CD4-positive, alpha-beta T cell treated with Interleukin-4 for 4 hours (primary cell): ENCODE results near the gene PLK5.
A peak's percentile ranks its signal among the peaks of the same experiment; 100 is the strongest.

Experiments used
- DNase-seq: peaks from one replicate; pipeline ENCODE4 v3.0.0-alpha.2; 2020

The PLK5 gene

DNA sequence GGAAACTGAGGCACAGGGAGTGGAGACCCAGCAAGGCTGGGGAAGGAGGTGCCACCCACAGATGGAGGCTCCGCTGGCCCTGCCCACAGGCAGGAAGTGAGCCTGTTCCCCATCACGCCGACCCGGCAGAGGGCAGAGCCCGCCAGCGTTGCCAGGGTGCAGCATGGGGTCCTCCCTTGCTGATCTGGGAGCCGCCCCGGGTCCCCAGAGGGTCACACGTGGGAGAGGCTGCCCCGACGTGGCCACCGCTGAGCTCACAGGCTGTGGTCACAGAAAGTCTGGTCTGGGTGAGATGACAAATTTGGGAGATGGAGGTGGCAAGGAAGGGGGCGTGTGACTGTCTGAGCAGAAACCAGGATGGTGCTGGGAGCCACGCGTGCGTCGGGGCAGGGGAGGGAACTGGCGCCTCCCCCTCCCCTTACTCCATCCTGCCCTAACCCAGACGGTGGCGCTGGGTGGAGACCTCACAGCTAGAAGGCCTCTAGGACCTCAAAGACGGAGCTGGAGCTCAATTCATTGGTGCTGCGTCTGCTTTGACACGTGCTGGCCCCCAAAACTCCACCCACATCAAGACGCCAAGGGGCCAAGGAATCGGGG is 36.5 kb downstream of the PLK5 start:
- no peak for DNase-seq

DNA sequence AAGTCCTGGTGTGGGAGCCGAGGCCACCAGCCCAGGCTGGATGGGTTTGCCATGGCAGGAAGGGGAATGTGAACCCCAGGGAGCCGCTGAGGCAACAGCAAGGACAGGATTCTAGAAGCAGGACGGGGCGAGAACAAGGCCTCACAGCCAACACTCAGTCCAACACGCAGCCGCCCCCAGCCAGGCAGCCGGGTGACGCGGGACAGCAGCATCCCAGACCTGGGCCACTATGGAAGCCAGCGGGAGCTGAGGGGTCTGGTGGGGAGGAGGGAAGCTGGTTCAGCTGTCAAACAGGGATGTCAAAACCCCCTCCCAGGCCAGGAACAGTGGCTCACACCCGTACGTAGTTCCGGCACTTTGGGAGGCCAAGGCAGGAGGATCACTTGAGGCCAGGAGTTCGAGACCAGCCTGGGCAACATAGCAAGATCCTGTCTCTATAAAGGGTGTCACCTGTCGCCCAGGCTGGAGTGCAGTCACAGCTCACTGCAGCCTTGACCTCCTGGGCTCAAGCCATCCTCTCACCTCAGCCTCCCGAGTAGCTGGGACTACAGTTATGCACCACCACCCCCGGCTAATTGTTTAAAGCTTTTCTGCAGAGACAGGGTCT is 37.5 kb downstream of the PLK5 start:
- DNase-seq = no peak

DNA sequence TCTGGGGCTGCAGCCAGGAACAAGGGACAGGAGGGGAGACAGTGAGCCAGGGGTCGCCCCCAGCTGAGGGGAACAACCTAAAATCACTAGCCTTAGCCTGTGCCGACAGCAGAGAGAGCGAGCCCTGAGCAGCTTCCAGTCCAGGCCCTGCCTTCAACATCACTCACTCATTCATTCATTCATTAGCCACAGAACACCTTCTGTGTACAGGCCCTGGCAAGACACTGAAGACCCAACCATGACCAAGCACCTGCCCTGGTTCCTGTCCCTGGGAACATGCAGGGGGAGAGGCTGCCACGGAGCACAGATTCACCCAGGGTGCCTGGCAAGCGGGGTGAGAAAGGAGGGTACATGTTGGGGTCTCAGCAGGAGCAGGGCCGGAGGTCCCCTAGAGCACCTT is 39.4 kb downstream of the PLK5 start:
- DNase-seq = no peak

DNA sequence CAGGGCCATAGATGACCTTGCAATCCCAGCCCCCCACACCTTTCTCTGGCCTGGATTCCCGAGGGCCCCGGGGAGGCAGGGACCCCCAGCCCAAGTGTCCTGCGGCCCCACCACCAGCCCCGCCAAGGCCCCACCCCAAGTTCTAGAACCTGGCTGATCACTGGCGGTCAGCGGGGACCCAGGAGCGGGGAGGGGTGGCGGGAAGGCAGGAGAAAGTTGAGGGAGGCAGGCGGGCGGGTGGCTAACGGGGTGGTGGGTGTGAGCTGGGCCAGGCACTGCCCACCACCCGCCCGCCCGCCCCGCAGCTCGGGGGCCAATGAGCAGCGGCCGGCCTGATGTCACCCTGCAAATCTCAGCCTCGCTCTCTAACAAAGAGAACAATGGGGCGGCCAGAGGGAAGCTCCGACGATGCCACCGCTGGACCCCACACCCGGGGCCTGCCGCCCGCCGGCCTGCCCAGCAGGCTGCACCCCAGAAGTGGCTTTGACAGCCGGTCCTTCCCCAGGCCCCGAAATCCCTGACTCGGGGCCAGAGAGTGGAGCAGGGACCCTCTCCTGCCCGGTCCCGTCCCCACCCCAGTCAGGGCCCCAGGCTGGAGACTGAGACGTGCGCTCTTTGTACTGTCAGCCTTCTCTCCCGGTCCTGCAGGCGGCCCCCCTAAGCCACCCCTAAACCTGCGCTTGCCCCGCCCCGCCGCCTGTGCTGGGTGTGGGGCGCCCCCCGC is 42.7 kb downstream of the PLK5 start:
- DNase-seq = no peak

DNA sequence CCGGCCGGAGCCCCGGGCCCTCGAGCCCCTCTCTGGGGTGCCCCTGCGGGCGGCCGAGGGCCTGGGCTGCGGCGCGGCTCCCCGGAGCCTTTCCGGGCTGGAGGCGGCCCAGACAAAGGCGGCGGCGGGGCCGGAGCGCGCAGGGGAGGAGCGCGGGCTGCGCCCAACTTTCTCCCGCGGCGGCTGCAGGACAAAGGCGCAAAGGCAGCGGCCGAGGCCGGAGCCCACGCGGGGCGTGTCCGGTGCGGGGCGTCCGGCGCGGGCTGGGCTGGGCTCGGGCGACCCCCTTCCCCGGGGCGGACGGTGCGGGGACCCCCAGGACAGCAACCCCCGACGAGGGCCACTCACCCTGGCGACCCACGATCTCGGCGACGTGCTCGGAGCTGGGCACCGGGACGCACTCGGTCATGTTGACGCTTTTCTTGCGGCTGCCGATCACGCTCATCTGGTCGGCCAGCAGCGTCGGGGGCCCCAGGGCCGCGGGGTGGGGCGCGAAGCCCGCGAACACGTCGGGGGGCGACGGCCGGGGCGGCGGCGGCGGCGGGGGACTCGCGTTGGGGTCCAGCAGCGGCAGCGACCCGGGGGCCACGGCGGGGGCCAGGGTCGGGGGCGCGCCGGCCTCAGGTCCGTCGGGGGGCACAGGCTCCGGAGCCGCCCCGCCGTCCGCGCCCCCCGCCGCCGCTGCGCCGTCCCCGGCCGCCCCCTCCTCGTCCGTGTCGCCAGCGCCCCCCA is 43.4 kb downstream of the PLK5 start:
- no peak for DNase-seq

DNA sequence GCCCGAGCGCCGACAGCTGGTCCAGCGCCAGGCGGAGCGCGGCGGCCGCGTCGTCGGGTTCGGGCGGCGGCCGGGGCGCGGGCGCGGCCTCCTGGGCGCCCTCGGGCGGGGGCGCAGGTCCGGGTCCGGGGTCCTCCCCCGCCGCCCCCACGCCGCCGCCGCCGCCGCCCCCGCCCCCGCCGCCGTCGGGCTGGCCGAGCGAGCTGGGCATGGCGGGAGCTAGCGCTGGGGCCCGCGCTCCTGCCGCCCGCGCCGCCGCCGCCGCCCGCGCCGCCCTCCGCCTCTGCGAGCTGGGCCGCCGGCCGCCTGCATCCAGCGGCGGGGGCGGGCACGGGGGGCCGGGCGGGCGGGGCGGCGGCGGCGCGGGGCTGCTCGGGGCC is 44.0 kb downstream of the PLK5 start:
- no peak for DNase-seq

DNA sequence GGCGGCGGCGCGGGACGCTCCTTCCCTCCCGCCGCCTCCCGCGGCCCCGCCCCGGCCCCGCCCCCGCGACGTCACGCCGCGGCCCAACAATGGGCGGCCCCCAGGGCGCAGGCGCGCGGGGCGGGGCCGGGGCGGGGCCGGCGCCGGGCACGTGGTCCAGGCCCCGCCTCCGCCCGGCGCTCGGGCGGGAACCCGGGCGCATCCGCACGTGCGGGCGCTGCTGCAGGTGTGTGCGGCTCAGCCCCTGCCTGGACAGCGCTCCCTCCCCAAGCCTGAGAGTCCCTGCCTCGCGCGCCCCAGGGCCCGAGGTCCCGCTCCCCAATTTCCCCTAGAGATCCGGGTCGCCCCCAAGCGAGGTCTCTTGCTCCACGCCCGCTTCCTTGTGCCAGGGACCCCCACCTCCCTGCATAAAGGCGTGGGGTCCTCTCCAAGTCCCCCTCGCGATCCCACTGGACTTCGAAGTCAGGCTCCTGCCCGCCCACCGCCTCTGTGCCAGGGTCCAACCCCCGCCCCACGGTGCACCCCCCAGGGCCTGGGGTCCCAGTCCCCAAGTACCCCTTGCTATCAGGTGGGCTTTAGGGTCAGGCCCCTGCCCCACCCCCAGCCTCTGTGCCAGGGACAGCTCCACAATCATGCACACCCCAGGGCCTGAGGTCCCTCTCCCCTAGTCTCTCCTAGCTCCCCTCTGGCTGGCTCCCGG is 44.6 kb downstream of the PLK5 start, which contains the start of gene MEX3D:
Gene MEX3D, minus strand, starts transcription at position 6 of the 700 bp plus-strand sequence. CDS start 267 bp downstream, outside the sequence.
- peak; percentile 56 for DNase-seq

DNA sequence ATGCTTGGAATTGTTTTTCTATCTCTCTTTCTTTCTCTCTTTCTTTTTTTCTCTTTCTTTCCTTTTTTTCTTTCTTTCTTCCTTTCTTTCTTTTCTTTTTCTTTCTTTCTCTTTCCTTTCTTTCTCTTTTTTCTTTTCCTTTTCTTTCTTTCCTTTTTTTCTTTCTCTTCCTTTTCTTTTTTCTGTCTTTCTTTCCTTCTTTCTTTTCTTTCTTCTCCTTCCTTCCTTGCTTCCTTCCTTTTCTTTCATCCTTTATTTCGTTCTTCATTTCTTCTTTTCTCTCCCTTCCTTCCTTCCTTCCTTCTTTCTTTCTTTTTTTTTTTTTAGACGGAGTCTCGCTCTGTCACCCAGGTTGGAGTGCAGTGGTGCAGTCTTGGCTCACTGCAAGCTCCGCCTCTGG is 46.1 kb downstream of the PLK5 start:
- no peak for DNase-seq

DNA sequence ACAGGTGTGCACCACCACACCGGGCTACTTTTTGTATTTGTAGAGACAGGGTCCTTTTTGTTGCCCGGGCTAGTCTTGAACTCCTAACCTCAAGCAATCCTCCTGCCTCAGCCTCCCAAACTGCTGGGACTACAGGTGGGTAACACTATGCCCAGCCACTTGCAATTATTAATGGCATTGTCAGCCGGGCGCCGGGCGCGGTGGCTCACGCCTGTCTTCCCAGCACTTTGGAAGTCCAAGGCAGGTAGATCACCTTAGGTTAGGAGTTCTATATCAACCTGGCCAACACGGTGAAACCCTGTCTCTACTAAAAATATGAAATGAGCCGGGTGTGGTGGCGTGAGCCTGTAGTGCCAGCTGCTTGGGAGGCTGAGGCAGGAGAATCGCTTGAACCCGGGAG is 47.0 kb downstream of the PLK5 start:
- no peak for DNase-seq

DNA sequence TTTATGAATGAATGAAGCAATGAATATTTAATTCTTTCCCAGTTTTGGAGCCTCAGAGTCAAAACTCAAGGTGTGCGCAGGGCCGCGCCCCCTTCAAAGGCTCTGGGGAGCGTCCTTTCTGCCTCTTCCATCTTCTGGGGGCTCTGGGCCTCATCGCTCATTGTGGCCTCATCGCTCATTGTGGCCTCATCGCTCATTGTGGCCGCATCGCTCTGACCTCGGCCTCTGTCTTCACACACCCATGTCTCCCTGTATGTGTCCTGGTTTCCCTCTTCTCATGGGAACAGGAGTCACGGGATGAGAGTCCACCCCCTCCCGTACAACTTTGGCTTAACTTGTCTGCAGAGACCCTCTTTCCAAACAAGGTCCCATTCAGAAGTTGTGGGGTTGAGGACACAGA is 47.5 kb downstream of the PLK5 start:
- DNase-seq = no peak

DNA sequence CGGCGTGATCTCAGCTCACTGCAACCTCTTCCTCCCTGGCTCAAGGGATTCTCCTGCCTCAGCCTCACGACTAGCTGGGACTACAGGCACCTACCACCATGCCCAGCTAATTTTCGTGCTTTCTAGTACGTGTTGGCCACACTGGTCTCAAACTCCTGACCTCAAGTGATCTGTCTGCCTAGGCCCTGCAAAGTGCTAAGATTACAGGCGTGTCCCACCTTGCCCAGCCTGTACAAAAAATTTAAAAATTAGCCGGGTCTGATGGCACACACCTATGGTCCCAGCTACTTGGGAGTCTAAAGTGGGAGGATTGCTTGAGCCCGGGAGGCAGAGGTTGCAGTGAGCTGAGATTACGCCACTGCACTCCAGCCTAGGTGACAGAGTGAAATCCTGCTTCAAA is 48.9 kb downstream of the PLK5 start:
- no peak for DNase-seq

DNA sequence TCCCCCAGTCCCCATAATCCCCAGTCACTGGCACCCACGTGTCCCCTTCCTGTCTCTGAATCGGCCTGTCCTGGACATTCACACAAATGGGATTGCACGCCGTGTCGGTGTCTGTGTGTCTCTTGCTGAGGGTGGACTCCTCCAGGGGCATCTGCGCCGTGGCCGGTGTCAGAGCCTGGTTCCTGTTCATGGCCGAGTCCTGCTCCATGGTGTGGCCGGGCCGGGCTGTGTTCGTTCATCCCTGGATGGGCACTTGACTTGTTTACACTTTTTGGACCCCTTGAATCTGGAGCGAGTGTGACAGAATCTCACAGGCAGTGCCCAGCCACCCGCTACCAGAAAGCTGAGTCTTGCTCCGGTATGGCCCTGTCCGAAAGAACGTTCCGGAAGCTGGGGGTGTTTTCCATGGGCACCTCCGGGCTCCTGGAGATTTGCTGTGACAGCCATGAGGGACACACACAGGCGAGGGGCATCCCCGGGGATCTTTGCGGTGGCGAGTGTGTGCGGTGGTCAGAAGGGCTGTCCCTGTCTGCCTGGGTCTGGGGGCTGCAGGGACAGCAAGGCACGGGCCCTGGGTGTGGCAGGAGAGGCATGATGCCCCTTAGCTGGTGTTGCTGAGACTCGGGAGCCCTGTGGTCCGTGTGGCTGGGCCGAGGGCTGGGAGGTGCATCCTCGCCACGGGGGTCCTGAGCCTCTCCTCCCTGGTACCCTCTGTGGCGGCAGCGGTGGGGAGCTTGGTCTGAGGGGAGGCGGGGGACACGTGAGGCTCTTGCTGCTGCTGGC is 50.7 kb downstream of the PLK5 start:
- no peak for DNase-seq

DNA sequence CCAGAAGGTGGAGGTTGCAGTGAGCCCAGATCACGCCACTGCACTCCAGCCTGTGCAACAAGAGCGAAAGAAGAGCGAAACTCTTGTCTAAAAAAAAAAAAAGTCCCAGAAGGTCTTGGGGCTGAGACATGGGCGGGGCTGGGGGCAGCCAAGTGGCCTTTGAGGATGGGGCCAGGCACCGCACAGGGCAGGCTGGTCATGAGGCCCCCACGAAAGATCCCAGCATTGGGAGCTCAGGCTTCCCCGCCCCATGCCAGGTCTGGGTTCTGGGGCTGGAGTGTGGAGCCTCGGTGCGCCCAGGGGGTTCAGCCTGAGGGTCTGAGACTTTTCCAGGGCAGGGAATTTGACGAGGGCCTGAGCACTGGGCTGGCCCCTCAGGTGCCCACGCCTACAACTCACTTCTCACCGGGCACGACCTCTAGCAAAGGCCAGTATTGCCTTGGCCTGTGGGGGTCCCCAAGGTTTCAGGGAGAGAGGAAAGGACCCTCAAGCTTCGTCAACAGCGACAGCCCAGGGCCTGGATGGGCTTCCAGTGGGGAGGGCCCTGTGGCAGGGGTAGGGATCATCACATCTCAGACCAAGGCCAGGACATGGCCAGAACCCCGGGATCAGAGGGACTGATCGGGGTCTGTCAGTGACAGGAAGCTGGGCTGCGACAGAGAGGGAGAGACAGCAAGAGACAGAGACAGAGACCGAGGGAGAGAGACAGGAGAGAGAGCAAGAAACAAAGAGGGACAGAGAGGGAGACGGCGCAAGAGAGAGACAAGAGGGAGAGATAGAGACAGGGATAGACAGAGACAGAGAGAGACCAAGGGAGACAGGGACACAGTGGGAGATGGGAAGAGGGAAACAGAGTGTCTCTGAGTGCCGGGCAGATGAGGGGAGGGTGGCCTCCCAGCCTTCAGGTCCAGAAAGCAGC is 51.7 kb downstream of the PLK5 start:
- no peak for DNase-seq

DNA sequence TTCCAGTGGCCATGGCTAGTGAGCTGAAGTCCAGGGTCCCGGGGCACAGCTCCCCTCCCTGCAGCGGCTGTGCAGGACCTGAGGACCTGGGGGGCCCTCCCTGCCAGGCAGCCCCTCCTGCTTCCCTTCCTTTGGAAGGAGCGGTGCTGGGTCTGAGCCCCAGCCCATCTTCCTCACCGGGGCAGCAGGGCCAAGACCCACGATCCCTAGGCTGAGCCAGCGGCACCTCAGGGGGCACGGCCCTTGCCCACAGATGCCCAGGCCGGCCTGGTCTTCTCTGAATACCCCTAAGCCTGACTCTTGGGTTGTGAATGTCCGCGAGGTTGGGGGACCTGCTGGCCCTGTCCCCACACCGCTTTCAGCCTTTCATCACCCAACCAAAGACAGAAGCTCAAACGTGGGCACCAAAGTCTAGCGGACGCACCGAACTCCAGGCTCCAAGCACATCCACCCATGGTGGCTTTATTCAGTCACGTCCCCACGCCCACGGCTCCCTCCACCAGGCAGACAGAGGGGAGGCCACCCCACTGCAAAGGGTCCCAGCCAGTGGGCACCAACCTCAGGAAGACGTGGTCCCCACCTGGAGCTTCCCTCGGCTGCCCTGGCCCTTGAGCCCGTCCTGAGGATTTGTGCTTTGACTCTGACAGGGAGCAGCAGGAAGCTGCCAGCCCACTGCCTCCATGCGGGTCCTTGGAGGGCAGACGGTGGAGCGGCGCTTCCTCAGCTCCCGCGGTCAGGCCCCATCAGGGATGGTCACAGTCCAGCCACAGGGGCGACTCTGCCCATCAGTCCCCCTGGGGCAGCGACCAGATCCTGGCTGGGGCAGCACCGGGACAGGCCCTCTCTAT is 52.6 kb downstream of the PLK5 start:
- DNase-seq = no peak

DNA sequence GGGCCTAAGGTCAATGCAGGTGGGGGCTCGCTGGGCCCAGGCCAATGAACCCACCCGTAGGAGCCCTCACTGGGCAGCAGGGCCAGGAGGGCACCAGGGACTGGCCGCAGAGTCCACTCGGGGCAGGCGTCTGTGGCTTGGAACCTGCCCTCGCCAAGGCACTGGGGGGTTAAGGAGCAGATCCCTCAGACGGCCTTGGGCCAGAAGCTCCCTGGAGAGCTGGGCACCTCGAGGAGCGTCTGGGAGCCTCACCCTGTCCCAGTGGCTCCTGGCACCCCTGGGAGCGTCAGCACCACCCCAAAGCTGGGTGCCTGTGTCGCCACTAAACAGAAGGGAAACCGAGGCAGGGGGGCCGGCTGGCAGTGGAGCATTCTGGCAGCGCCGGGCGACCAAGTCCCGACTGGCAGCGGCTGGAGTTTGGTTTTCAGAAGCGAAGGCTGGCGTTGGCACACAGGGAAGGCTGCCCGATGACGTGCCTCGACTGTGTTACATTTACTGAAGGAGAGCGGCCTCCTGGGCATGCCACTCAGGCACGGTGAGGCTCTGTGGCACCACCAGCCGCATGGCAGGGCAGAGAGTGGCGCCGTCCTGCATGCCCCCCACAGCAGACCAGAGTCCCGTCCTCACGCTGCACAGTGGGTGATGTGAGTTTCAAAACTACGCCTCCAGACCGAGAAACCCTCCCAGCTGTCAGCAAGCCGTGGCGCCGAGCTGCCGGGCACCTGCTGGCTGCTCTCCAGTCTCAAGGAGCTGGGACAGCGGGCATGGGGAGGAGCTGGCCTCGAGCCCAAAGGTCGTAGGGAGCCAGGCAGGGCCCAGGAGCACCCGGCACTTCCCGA is 53.4 kb downstream of the PLK5 start:
- DNase-seq = no peak

DNA sequence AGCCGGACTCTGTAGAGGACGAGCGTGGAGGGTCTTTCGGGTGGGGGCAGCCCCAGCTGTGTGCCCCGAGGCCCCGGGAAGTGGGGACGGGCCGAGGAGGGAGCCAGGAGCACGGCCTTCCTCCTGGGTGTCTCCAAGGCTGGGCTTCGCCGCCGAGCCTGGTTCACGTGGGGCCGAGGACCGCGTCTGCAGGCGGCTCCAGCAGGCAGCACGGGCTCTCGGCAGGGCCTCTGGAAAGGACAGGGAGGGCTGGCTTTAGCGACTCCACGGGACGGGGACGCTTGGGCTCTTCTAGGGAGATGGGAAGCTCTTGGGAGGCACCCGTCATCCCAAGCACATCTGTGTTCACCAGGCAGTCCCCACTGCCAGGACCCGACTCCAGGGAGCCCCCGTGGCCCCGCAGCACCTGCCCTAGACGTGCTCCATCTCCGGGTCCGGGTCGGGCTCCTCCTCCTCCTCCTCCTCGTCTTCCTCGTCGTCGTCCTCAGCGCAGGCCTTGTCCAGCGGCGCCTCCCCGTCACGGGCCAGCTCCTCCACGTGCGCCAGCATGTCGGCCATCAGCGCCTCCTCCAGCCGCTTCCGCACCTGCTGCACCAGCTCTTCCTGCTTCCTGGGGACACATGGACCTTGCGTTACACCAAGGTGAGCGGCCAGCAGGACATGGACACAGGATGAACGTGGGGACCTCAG is 54.2 kb downstream of the PLK5 start:
- DNase-seq = no peak

DNA sequence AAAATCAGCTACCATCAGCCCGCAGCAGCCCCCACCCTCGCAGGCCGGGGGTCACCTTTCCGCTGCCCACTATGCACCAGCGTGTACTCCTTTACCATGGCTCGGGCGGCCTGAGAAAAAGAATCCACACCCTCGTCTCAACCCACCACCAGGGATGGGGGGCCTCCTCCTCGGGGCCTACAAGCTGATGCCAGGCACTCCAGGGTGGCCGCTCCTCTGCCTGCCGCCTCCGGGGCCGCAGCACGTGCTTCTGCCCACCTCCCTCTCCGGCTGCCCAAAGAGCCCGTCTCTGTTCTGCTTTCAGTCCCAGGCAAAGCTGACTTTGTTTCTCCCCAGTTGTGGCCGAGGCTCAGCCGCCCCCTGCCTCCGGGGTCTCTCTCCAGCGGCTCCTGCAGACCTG is 55.3 kb downstream of the PLK5 start:
- DNase-seq = no peak

DNA sequence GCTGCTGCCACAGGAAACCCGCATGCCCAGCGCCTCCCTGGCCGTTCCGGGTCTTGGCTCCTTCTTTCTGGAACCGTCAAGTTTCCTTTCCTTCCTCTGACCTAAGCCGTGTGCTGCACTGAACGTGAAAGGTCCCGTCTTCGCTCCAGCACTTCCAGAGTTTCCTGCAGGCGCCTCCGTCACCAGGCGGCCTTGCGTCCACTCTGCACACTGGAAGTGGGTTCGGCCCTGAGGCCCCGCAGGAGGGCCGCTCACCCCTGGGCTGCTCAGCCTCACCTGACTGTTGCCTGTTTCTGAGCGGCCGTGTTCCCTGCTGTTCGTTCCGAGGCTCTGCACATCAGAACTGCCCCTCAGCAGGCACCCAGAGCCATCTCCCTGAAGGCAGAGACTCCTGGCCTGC is 56.5 kb downstream of the PLK5 start:
- DNase-seq = no peak

DNA sequence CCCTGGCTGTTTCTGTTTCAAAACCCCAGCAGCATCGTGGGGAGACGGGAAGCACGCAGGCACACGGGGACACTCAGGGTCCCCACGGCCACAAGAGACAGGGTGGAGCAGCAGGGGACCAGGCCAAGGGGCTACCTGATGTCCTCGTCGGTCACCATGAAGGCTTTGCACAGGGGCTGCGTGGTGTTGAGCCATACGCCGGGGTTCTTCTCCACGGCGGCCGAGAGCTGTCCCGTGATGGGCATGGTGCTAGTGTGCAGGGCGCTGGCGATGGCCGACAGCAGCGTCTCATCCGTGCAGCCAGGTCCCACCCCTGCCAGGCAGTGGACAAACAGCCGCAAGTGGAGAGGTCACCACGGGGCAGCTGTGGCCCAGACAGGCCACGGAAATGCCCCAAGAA is 57.1 kb downstream of the PLK5 start:
- DNase-seq = no peak
